PC-3 (cell line): ENCODE results near the gene SLC35F3. TPM values are rescaled to one million over a fixed set of nuclear protein-coding genes. Genes with fewer than 3 reads are reported as not detected.

ENCODE experiments used
- ATAC-seq: fragments of 200-7000 bp; cut with Tn5 transposase; 2 replicates; pipeline ENCODE4 v1.9.1; 2020; ENCODE audit warnings: mild to moderate bottlenecking, moderate library complexity
- BruUV-seq: library from RNA; stranded (reverse); fragments of 400-500 nt; replicated peaks from 2 replicates; lab custom pipeline; 2021; lab: Mats Ljungman, UMichigan
- CTCF ChIA-PET: fragments of 300-600 bp; sonication (Branson Sonifier 250); formaldehyde crosslinking; loops from one replicate; lab custom pipeline; 2022; ENCODE audit warnings: antibody characterized with exemption; lab: Charles Lee
- POLR2A ChIA-PET: fragments of 300-600 bp; sonication (Branson Sonifier 250); formaldehyde crosslinking; loops from one replicate; lab custom pipeline; 2022; ENCODE audit warnings: antibody characterized with exemption; ENCODE audit not compliant: unreplicated experiment; lab: Charles Lee
- DNase-seq: peaks from one replicate; pipeline ENCODE4 v3.0.0-alpha.2; 2015
- H2AFZ ChIP-seq: fragments of 300-600 bp; sonication (generic); 2 replicates; pipeline ENCODE4 v1.6.0; 2016; ENCODE audit warnings: antibody characterized with exemption, low read length
- H3F3A ChIP-seq: fragments of 300-600 bp; sonication (generic); one replicate; pipeline ENCODE4 v1.6.0; 2017; ENCODE audit warnings: antibody characterized with exemption, low read length, control low read depth, mild to moderate bottlenecking; ENCODE audit not compliant: unreplicated experiment
- H3K27ac ChIP-seq: fragments of 300-600 bp; sonication (generic); 2 replicates; pipeline ENCODE4 v1.5.1; 2016; ENCODE audit warnings: mild to moderate bottlenecking, low read length
- H3K27me3 ChIP-seq: fragments of 300-600 bp; sonication (generic); 2 replicates; pipeline ENCODE4 v1.6.1; 2016; ENCODE audit warnings: low read length, mixed read lengths
- H3K36me3 ChIP-seq: fragments of 300-600 bp; sonication (generic); 2 replicates; pipeline ENCODE4 v1.6.1; 2016; ENCODE audit warnings: low read depth, mixed run types, low read length, mixed read lengths
- H3K4me1 ChIP-seq: fragments of 300-600 bp; sonication (generic); 2 replicates; pipeline ENCODE4 v1.5.1; 2016; ENCODE audit warnings: low read length; ENCODE audit not compliant: insufficient read depth
- H3K4me2 ChIP-seq: fragments of 300-600 bp; sonication (generic); 2 replicates; pipeline ENCODE4 v1.6.0; 2016; ENCODE audit warnings: low read length
- H3K4me3 ChIP-seq: fragments of 300-600 bp; sonication (generic); 2 replicates; pipeline ENCODE4 v1.5.1; 2016; ENCODE audit warnings: mild to moderate bottlenecking, low read length, mixed read lengths
- H3K79me2 ChIP-seq: fragments of 300-600 bp; sonication (generic); 2 replicates; pipeline ENCODE4 v1.6.1; 2017; ENCODE audit warnings: low read length, mixed read lengths
- H3K9ac ChIP-seq: fragments of 300-600 bp; sonication (generic); 2 replicates; pipeline ENCODE4 v1.6.0; 2016; ENCODE audit warnings: mild to moderate bottlenecking, low read length
- H3K9me2 ChIP-seq: fragments of 300-600 bp; sonication (generic); replicated peaks from 2 replicates; pipeline ENCODE4 v1.6.1; 2016; ENCODE audit warnings: mixed run types, low read length, mixed read lengths
- H3K9me3 ChIP-seq: fragments of 300-600 bp; sonication (generic); 2 replicates; pipeline ENCODE4 v1.6.1; 2016; ENCODE audit warnings: low read length, mixed read lengths
- H4K20me1 ChIP-seq: fragments of 300-600 bp; sonication (generic); 2 replicates; pipeline ENCODE4 v1.6.1; 2016; ENCODE audit warnings: low read length, mixed read lengths
- EZH2 ChIP-seq: fragments of 300-600 bp; sonication (generic); IDR thresholded peaks from one replicate; pipeline ENCODE4 v1.6.1; 2017; ENCODE audit warnings: antibody characterized with exemption, mild to moderate bottlenecking, low read length; ENCODE audit not compliant: unreplicated experiment
- EZH2phosphoT487 ChIP-seq: fragments of 300-600 bp; sonication (generic); IDR thresholded peaks from 2 replicates; pipeline ENCODE4 v1.6.1; 2018; ENCODE audit warnings: mild to moderate bottlenecking, antibody characterized with exemption, low read length, borderline replicate concordance
- intact Hi-C: fragments of 100-400 bp; cut with micrococcal nuclease; formaldehyde crosslinking; loops from 2 replicates; pipeline ENCODE4 v1.9.0; 2023
- total RNA-seq: library from RNA; depleted of rRNA; stranded (reverse); fragments of >200 nt; gene quantifications from 2 replicates; pipeline ENCODE4 v1.2.3, GENCODE V29; 2014
- TF ChIP-seq, protein P1 (sequence below): fragments of 300-600 bp; sonication (generic); conservative IDR thresholded peaks from 2 replicates; pipeline ENCODE4 v1.5.1; 2017; ENCODE audit warnings: antibody characterized with exemption, low read depth, mild to moderate bottlenecking, low read length

SLC35F3 gene
- total RNA-seq, 1 experiment from 2014 or later: 17.7 TPM

- no peak overlapping the region for H3K27ac ChIP-seq
- H3K9me3 ChIP-seq: no peaks in the 10 kb centered on the region
- no peaks in the 10 kb centered on the region for H3K36me3 ChIP-seq
- CTCF ChIA-PET: interaction anchor here (0.6 kb wide), 1 partner anchor 158 kb away, joined by 3 read pairs; no protein-coding TSS in a partner anchor
- no peak for DNase-seq
- H2AFZ ChIP-seq: no peak overlapping the region
- no peaks in the 10 kb centered on the region for H3K9me2 ChIP-seq
- intact Hi-C loops: no loop called here
- no peak overlapping the region for H3K4me3 ChIP-seq
- no peak overlapping the region for H3K4me2 ChIP-seq
- no peaks in the 10 kb centered on the region for H3F3A ChIP-seq
- no TSS peak for BruUV-seq
- no peak for ATAC-seq
- TF ChIP-seq, protein P1, sequence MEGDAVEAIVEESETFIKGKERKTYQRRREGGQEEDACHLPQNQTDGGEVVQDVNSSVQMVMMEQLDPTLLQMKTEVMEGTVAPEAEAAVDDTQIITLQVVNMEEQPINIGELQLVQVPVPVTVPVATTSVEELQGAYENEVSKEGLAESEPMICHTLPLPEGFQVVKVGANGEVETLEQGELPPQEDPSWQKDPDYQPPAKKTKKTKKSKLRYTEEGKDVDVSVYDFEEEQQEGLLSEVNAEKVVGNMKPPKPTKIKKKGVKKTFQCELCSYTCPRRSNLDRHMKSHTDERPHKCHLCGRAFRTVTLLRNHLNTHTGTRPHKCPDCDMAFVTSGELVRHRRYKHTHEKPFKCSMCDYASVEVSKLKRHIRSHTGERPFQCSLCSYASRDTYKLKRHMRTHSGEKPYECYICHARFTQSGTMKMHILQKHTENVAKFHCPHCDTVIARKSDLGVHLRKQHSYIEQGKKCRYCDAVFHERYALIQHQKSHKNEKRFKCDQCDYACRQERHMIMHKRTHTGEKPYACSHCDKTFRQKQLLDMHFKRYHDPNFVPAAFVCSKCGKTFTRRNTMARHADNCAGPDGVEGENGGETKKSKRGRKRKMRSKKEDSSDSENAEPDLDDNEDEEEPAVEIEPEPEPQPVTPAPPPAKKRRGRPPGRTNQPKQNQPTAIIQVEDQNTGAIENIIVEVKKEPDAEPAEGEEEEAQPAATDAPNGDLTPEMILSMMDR: no peak
- no peak for TF ChIP-seq EZH2
- no peak for TF ChIP-seq EZH2phosphoT487
- POLR2A ChIA-PET: no interaction called here
- no peaks in the 10 kb centered on the region for H3K27me3 ChIP-seq
- H3K9ac ChIP-seq: no peak overlapping the region
- H3K79me2 ChIP-seq: no peaks in the 10 kb centered on the region
- H4K20me1 ChIP-seq: no peaks in the 10 kb centered on the region
- no peaks in the 10 kb centered on the region for H3K4me1 ChIP-seq
These were observed 390.6 kb downstream of the SLC35F3 start for GRCh38 chr1:234295068-234295467.

DNA sequence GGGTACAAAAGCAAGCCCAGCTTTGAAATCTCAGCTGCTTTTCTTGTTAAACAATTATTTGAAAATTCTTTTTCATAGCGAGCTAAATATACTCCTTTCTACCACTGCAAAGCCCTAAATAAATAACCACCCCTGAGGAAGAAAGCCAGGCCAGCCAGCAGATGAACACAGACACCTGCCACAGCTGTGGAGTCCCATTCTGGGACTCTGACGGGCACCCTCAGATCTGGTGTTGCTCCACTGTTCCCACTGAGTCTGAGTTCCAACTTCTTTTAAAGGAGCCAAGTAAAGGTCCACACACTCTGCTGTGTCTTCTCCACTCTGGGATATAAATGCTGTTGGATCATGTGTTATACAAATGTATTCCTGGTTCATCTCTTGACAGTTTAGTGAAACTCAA lies 391.1 kb downstream of the SLC35F3 start:
- intact Hi-C loops: no loop called here
- no TSS peak for BruUV-seq
- Histone ChIP-seq H3K36me3 (no peaks in the 10 kb centered on the region), H3K27ac (no peak overlapping the region), H3K4me3 (no peak overlapping the region), H3F3A (no peaks in the 10 kb centered on the region), H4K20me1 (no peaks in the 10 kb centered on the region), H3K79me2 (no peaks in the 10 kb centered on the region), H3K4me2 (no peak overlapping the region), H3K9ac (no peak overlapping the region), H3K27me3 (no peaks in the 10 kb centered on the region), H2AFZ (no peak overlapping the region), H3K4me1 (no peaks in the 10 kb centered on the region), H3K9me2 (no peaks in the 10 kb centered on the region), H3K9me3 (no peaks in the 10 kb centered on the region)
- ChIA-PET POLR2A (no interaction called here), CTCF (interaction anchor here (0.6 kb wide), 1 partner anchor 157 kb away, joined by 3 read pairs; no protein-coding TSS in a partner anchor)
- no peak for ATAC-seq
- no peak for DNase-seq
- TF ChIP-seq, protein P1: no peak
- TF ChIP-seq EZH2phosphoT487 (no peak), EZH2 (no peak)

DNA sequence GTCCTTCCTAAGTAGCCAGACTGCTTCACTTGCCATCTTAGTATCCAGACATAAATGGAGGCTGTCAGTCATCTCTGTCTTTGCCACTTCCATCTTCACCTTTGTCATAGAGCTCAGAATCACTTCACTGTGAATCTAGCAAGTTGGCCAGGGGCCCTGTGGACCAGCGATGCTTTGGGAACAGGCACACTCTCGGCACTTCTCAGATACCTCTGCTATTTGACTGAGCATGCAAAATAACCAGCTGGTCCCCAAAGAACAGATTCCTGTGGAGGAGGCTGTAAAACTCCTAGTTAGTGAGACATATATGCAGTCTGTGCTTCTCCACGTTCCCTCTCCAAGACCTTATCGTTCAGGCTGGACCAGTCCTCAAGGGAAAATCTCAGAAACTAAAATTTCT lies 392.0 kb downstream of the SLC35F3 start:
- DNase-seq (no peak), ATAC-seq (no peak)
- no peaks in the 10 kb centered on the region for H3K79me2 ChIP-seq
- TF ChIP-seq EZH2: no peak
- TF ChIP-seq, protein P1: no peak
- no peak for TF ChIP-seq EZH2phosphoT487
- no TSS peak for BruUV-seq
- H3K4me3 ChIP-seq: no peak overlapping the region
- ChIA-PET POLR2A (no interaction called here), CTCF (no interaction called here)
- no peaks in the 10 kb centered on the region for H3K9me3 ChIP-seq
- no peaks in the 10 kb centered on the region for H3K27me3 ChIP-seq
- H3K9me2 ChIP-seq: no peaks in the 10 kb centered on the region
- no peaks in the 10 kb centered on the region for H3K36me3 ChIP-seq
- H2AFZ ChIP-seq: no peak overlapping the region
- H3F3A ChIP-seq: no peaks in the 10 kb centered on the region
- no peaks in the 10 kb centered on the region for H3K4me1 ChIP-seq
- H4K20me1 ChIP-seq: no peaks in the 10 kb centered on the region
- no peak overlapping the region for H3K4me2 ChIP-seq
- H3K27ac ChIP-seq: no peak overlapping the region
- intact Hi-C loops: no loop called here
- no peak overlapping the region for H3K9ac ChIP-seq
